DOHH2 (cell line): ENCODE measurements around the gene TOMM40L.

Experiments used
- H3F3A ChIP-seq: fragments of 200-600 bp; sonication (generic), shearing (Covaris generic); 2 replicates; pipeline ENCODE4 v1.6.0; 2016; ENCODE audit warnings: antibody characterized with exemption, mild to moderate bottlenecking; ENCODE audit not compliant: control insufficient read depth, insufficient read depth
- H3K27ac ChIP-seq: fragments of 200-600 bp; sonication (generic); 2 replicates; pipeline ENCODE4 v1.5.1; 2014; ENCODE audit warnings: low read depth, mild to moderate bottlenecking, low read length, moderate library complexity
- H3K27me3 ChIP-seq: fragments of 200-600 bp; sonication (generic); 2 replicates; pipeline ENCODE4 v1.6.1; 2014; ENCODE audit warnings: mild to moderate bottlenecking, low read length, mixed read lengths; ENCODE audit not compliant: control insufficient read depth
- H3K36me3 ChIP-seq: fragments of 200-600 bp; sonication (generic); 2 replicates; pipeline ENCODE4 v1.6.1; 2014; ENCODE audit warnings: mild to moderate bottlenecking, low read length, moderate library complexity, mixed read lengths; ENCODE audit not compliant: control insufficient read depth
- H3K4me1 ChIP-seq: fragments of 200-600 bp; sonication (generic); 2 replicates; pipeline ENCODE4 v1.6.1; 2014; ENCODE audit warnings: mild to moderate bottlenecking, low read length, mixed read lengths; ENCODE audit not compliant: control insufficient read depth
- H3K4me2 ChIP-seq: fragments of 200-600 bp; sonication (generic); 2 replicates; pipeline ENCODE4 v1.6.0; 2014; ENCODE audit warnings: mild to moderate bottlenecking, low read length, moderate library complexity
- H3K4me3 ChIP-seq: fragments of 200-600 bp; sonication (generic); 2 replicates; pipeline ENCODE4 v1.5.1; 2014; ENCODE audit warnings: mild to moderate bottlenecking, low read length, mixed read lengths
- H3K79me2 ChIP-seq: fragments of 200-600 bp; sonication (generic); 2 replicates; pipeline ENCODE4 v1.6.1; 2014; ENCODE audit warnings: mild to moderate bottlenecking, low read length, mixed read lengths; ENCODE audit not compliant: control insufficient read depth
- H3K9me2 ChIP-seq: fragments of 200-600 bp; sonication (generic); replicated peaks from 2 replicates; pipeline ENCODE4 v1.6.1; 2014; ENCODE audit warnings: mild to moderate bottlenecking, low read length, mixed read lengths; ENCODE audit not compliant: control insufficient read depth
- H3K9me3 ChIP-seq: fragments of 200-600 bp; sonication (generic); 2 replicates; pipeline ENCODE4 v1.6.1; 2014; ENCODE audit warnings: antibody characterized with exemption, low read length, mixed read lengths; ENCODE audit not compliant: control insufficient read depth, insufficient read depth
- H4K20me1 ChIP-seq: fragments of 200-600 bp; sonication (generic); 2 replicates; pipeline ENCODE4 v1.6.0; 2014; ENCODE audit warnings: low read depth, mild to moderate bottlenecking, antibody characterized with exemption, low read length, moderate library complexity; ENCODE audit not compliant: control insufficient read depth, insufficient read depth
- EZH2phosphoT487 ChIP-seq: fragments of 200-600 bp; sonication (generic); IDR thresholded peaks from 2 replicates; pipeline ENCODE4 v1.6.1; 2017; ENCODE audit warnings: borderline replicate concordance, mild to moderate bottlenecking, antibody characterized with exemption, low read length, moderate library complexity, mixed read lengths
- TF ChIP-seq, protein P1 (sequence below): fragments of 200-600 bp; sonication (generic); IDR thresholded peaks from one replicate; pipeline ENCODE4 v1.5.1; 2014; ENCODE audit warnings: antibody characterized with exemption, mild to moderate bottlenecking, low read depth, low read length; ENCODE audit not compliant: poor library complexity, severe bottlenecking

The TOMM40L gene

DNA sequence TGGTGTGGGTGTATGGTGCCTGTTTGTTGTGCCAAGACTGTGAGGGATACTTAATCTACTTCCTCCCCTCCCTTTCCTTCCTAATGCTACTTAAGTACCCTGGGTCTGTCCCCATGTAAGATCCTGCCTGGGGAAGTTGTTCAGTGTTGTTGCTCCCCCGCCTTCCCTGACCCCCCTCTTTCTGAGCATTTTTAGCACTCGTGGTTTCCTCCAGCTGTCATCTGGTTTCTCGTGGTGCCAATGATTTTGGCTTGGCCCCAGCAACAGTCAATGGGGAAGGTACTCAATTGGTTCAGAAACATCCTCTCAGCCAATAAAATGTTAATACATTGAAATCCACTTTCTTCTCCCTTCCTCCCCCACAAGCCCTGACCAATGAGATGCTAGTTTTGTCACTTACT, 40.6 kb upstream of the TOMM40L start:
- Histone ChIP-seq H3K4me1 (peaks cover 48% of the 10 kb centered on the region), H3K27ac (peak overlapping the region; percentile 84), H3F3A (peaks cover 15% of the 10 kb centered on the region), H3K9me2 (no peaks in the 10 kb centered on the region), H3K4me2 (peak overlapping the region; percentile 69), H3K9me3 (no peaks in the 10 kb centered on the region), H3K36me3 (no peaks in the 10 kb centered on the region), H3K27me3 (no peaks in the 10 kb centered on the region), H4K20me1 (no peaks in the 10 kb centered on the region), H3K4me3 (peak overlapping the region; percentile 57), H3K79me2 (no peaks in the 10 kb centered on the region)
- TF ChIP-seq EZH2phosphoT487 = no peak
- TF ChIP-seq, protein P1, sequence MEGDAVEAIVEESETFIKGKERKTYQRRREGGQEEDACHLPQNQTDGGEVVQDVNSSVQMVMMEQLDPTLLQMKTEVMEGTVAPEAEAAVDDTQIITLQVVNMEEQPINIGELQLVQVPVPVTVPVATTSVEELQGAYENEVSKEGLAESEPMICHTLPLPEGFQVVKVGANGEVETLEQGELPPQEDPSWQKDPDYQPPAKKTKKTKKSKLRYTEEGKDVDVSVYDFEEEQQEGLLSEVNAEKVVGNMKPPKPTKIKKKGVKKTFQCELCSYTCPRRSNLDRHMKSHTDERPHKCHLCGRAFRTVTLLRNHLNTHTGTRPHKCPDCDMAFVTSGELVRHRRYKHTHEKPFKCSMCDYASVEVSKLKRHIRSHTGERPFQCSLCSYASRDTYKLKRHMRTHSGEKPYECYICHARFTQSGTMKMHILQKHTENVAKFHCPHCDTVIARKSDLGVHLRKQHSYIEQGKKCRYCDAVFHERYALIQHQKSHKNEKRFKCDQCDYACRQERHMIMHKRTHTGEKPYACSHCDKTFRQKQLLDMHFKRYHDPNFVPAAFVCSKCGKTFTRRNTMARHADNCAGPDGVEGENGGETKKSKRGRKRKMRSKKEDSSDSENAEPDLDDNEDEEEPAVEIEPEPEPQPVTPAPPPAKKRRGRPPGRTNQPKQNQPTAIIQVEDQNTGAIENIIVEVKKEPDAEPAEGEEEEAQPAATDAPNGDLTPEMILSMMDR = no peak

DNA sequence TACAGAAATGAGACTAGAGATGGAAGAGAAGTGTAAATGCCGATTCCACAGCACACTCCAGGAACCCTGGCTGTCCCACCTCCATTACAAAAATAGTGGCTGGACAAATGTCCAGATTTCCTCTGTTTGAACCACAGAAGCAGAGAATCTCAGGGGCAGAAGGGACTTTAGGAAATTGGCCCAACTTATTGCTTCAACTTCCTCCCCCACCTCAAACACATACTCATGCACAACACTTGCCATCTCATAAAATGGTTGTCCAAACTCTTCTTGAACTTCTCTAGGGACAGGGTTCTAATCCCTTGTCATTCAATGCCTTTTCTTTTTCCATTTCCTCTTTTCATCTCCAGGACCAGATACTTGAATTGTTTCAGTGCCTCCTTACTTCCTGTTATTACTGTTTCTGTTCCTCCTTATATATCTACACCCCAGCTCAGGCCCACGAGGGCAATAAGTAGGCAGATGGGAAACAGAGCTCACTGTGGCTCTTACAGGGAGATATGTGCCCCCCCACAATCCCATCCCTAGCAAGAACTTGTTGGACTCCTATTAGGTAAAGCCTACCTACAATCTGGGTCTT, 40.0 kb upstream of the TOMM40L start:
- H3K27me3 ChIP-seq = no peaks in the 10 kb centered on the region
- peak overlapping the region; percentile 57 for H3K4me3 ChIP-seq
- no peaks in the 10 kb centered on the region for H3K79me2 ChIP-seq
- peaks cover 15% of the 10 kb centered on the region for H3F3A ChIP-seq
- no peaks in the 10 kb centered on the region for H4K20me1 ChIP-seq
- peaks cover 48% of the 10 kb centered on the region for H3K4me1 ChIP-seq
- peak overlapping the region; percentile 84 for H3K27ac ChIP-seq
- TF ChIP-seq EZH2phosphoT487 = no peak
- TF ChIP-seq, protein P1 = no peak
- no peaks in the 10 kb centered on the region for H3K36me3 ChIP-seq
- H3K9me2 ChIP-seq = no peaks in the 10 kb centered on the region
- no peaks in the 10 kb centered on the region for H3K9me3 ChIP-seq
- peak overlapping the region; percentile 69 for H3K4me2 ChIP-seq

DNA sequence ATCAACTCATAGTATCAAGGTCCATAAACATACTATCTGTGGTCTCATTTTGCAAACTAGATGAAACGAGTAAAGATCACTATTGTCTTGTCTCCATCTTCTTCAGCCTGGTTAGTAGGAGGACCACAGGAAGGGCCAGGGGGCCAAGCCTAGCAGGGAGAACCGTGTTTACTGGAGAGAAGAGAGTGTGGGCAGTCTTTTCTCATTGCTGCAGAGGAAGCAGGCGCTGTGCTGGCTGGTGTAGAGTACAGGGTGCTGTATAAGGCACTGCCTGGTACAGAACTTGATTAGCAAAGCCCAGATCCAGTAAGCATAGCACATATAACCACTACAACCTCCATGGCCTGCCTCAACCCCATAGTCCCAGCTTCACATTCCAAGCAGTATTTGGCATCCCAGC, 38.5 kb upstream of the TOMM40L start:
- H3K79me2 ChIP-seq = no peaks in the 10 kb centered on the region
- no peak overlapping the region for H3K4me2 ChIP-seq
- H3K36me3 ChIP-seq = no peaks in the 10 kb centered on the region
- H3K9me3 ChIP-seq = no peaks in the 10 kb centered on the region
- H3K27ac ChIP-seq = no peak overlapping the region
- TF ChIP-seq, protein P1 = no peak
- TF ChIP-seq EZH2phosphoT487 = no peak
- no peaks in the 10 kb centered on the region for H3K9me2 ChIP-seq
- no peak overlapping the region for H3K4me3 ChIP-seq
- H3F3A ChIP-seq = peaks cover 15% of the 10 kb centered on the region
- no peaks in the 10 kb centered on the region for H4K20me1 ChIP-seq
- peaks cover 46% of the 10 kb centered on the region for H3K4me1 ChIP-seq
- no peaks in the 10 kb centered on the region for H3K27me3 ChIP-seq
